ELR (cell line): ENCODE measurements around the gene OGFOD2.

ENCODE experiments used
- DNase-seq: peaks from one replicate; pipeline ENCODE4 v3.0.0-alpha.2; 2015; ENCODE audit warnings: low read depth

Gene OGFOD2

DNA sequence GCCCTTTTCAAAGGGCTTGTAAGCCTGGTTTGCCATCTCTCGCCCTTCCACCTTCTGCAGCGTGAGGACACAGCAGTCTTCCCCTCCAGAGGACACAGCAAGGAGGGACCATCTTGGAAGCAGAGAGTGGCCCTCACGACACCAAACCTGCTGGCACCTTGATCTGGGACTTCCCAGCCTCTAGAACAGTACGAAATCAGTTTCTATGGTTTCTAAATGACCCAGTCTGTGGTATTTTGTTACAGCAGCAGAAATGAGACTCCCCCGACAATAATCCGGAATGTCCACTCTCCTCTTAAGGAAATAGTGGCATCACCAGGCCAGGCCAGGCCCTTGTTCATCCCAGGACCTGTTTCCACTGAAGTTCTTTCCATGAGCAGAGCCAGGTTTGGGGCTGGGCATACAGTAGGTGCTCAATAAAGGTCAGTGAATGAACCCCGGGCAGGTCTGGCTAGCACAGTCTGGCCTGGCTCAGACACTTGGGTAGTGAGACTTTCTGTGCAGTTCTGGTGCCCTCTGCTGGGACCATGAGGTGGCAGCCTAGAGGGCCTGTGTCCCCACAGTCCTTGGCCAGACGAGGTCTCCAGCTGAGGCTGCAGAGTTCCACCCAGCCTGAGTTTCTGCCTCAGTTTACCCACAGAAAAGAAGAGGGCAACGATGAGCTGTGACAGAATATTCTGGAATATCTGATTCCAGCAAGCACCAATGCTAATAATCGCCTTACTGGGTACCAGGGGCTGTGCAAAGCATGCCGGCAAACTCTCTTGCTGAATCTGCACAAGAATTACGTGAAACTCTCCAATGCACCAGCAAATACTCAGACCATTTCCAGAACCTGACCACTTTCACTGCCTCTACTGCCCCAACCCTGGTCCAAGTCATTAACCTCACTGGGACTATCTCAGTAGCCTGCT is 22.8 kb upstream of the OGFOD2 start:
- DNase-seq = peak; percentile 83

GRCh38 chr12:122955156-122955555 is 19.9 kb upstream of the OGFOD2 start:
- no peak for DNase-seq

DNA sequence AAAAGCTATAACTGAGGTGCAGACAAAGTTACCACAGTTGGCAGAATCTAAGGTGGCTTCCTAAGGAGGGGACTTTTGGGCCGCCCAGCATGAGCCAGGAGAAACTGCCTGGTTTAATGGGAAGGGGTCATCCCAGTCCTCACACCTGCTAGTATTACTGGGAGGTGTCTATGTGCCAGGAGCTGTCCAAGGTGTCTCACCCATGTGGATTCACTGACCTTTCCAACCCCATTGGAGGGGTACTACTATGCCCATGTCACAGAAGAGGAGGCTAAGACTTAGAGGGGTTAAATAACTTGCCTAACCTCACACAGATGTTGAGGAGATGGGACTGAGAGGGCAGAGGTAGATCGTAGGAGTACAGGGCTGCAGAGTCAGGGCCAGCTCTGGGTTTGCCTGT is 19.0 kb upstream of the OGFOD2 start:
- DNase-seq = no peak

GRCh38 chr12:122958198-122958888 is 16.7 kb upstream of the OGFOD2 start:
- DNase-seq = no peak

- no peak for DNase-seq
Measured at GRCh38 chr12:122959566-122960192, 15.4 kb upstream of the OGFOD2 start.

GRCh38 chr12:122960193-122960569 is 14.9 kb upstream of the OGFOD2 start:
- no peak for DNase-seq

GRCh38 chr12:122961531-122962329 is 13.3 kb upstream of the OGFOD2 start:
- no peak for DNase-seq

GRCh38 chr12:122963941-122964265 is 11.1 kb upstream of the OGFOD2 start:
- no peak for DNase-seq

- no peak for DNase-seq
Measured at GRCh38 chr12:122964439-122965257, 10.4 kb upstream of the OGFOD2 start.

DNA sequence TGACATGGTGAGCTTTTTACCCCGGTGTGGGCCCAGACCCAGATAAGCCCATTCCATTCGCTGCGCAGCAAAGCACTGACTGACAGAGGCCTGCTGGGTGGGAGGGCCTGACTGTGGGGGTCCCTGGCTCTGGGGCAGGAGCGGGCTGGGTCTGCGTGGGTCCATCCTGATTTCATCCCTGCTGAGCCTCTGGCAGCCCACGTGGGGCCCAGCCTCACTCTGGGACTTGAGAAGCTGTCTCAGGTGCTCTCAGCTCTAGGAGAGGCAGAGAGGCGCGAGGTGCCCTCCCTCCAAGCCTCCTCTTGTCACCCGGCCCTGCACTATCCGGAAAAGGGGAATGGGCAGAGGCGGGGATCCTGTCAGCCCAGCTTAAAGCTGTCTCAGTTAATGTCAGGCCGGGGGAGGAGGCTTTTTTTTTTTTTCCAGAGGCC is 9.7 kb upstream of the OGFOD2 start:
- DNase-seq = no peak

DNA sequence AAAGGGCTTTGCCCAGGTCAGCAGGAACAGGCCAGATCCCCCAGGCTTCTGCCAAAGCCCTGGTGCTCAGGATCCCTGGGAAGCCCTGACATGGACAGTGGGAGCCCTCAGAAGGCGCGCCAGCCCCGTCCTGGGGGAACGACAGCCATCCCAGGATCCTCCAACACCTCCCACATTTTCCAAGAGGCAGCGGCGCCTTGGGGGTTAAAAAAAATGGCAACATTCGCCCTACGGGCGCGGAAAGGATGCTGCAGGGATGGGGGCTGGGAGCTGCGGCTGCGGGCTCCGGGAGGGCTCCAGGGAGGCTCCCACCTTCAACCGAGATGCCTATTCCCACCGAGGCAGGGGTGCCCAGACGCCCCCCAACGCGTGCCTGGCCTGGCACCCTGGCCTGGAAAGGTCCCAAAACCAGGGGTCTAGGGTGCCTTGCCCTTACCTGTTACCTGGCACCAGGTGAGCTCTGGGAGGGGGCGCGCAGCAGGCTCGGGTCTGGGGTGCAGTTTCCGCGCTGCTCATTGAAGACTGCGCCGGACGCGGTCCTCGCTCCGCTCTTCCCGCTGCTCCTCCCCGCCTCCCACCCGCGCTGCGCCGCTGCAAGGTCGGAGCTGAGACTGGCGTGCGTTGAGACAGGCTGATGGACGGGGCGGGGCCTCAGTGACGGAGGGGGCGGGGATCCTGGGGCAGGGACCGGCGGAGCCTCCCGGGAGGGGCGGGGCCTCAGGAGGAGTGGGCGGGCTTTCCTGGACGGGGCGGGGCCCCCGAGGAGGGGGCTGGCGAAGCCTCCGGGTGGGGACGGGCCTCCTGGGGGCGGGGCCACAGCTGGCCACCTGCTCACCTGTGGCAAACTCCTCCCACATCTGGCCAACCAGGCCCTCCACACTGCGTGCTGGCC is 8.9 kb upstream of the OGFOD2 start, which contains the start of gene ABCB9:
Gene ABCB9 (minus strand): TSS at position 613 of the 892 bp plus-strand sequence. CDS start 6,228 bp downstream, outside the sequence.
- peak; percentile 95 for DNase-seq

- no peak for DNase-seq
Measured at GRCh38 chr12:122966743-122967550, 8.1 kb upstream of the OGFOD2 start.

DNA sequence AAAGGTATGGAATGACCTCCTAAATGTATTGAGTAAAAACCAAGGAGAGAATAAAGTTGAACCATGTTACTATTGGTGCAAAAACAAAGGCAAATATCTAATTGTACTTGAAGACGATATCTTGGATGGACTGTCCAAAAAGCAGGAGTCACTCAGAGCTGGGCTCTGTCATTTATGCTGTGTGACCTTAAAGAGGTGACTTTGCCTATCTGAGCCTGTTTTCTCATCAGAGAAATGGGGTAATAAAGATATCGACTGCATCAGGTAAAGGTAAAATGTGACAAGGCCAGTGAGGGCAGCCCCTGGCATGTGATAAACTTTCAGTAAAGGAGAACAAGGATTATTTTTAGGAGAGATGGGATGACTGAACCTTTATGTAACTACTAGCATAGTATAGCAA is 6.9 kb upstream of the OGFOD2 start:
- DNase-seq = no peak

- DNase-seq = no peak
Measured at GRCh38 chr12:122969676-122970075, 5.4 kb upstream of the OGFOD2 start.

- DNase-seq = peak; percentile 99
Measured at GRCh38 chr12:122974274-122974891, 661 bp upstream of the OGFOD2 start.

DNA sequence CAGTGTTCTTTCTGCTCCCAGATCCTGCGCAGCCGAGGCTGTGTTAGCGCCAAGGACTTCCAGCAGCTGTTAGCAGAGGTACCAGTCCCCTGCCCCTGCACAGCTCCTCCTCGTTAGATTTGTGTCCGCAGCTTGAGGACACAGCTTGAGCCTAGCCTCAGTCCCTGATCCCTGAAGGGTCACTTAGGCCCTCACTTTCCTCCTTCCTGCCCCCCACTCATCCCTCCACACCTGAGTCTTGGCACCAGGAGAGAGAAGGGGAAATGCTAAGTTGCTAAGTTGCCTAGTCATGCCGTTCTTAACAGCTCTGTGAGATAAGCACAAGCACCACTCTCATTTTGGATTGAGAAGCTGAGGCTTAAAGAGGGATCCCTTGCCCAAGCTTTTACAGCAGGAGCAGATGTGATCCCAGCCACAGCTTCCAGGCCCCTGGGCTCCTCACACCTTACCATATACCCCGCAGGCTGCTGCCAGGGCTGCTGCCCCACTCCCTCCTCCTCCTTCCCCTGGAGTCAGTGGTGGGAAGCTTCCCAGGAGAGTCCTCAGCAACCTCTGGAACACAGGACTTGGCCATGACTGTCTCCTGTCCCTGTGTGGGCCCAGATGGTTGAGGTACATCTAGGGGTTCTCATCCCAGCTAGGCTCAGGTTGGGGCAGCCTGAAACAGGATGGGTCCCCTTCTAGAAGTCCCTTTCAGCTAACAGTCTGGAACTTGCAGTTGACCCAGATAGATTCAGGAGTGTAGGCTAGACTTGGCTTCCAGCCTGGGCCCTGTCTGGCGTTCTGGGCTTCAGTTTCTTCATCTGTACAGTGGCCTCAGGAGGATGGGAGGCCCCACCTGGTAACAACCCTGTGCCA is 975 bp downstream of the OGFOD2 start:
- DNase-seq = peak; percentile 26

- DNase-seq = no peak
Measured at GRCh38 chr12:122976648-122976975, 1.6 kb downstream of the OGFOD2 start.

- DNase-seq = no peak
Measured at GRCh38 chr12:122977153-122977552, 2.1 kb downstream of the OGFOD2 start.
